ENCODE results near the gene CEP120.

Gene CEP120

GRCh38 chr5:123297198-123297831 is 125.9 kb downstream of the CEP120 start:
- DNase-seq, result no peak

Measured in NCI-H1105 (cell line).